Prostate gland (tissue), 2 donors: ENCODE data around the gene SPRY2. TPM values are rescaled to one million over a fixed set of nuclear protein-coding genes. Genes with fewer than 3 reads are reported as not detected.

Experiments
- DNase-seq: peaks from one replicate; pipeline ENCODE4 v3.0.0-alpha.2; 2019; ENCODE audit warnings: low spot score
- H3K27ac ChIP-seq, 2 donors: fragments of 200-600 bp; sonication (generic); 2 replicates each; pipeline ENCODE4 v1.5.1; 2017 to 2019
- H3K27me3 ChIP-seq: fragments of 200-600 bp; sonication (generic); replicated peaks from 2 replicates; pipeline ENCODE4 v1.5.1; 2019; ENCODE audit not compliant: insufficient read depth
- H3K36me3 ChIP-seq, 2 donors: fragments of 200-600 bp; sonication (generic); 1 replicate in 1 of 2; 2 replicates in 1 of 2; pipeline versions ENCODE4 v1.5.1 to v1.8.1; 2017 to 2019
- H3K4me1 ChIP-seq: fragments of 200-600 bp; sonication (generic); replicated peaks from 2 replicates; pipeline ENCODE4 v1.5.1; 2019
- H3K4me3 ChIP-seq, 2 donors: fragments of 200-600 bp; sonication (generic); 2 replicates each; pipeline ENCODE4 v1.5.1; 2017 to 2019
- H3K9me3 ChIP-seq: fragments of 200-600 bp; sonication (generic); 2 replicates; pipeline ENCODE4 v1.5.1; 2017
- CTCF ChIP-seq, 4 experiments: fragments of 200-600 bp in 2 of 4; fragments of 450-650 bp in 2 of 4; sonication (generic) in 2 of 4; IDR thresholded peaks; 1 replicate in 3 of 4; 2 replicates in 1 of 4; pipeline ENCODE4 v1.5.1; 2016 to 2019; ENCODE audit warnings: antibody characterized with exemption in 4 of 4, mild to moderate bottlenecking in 2 of 4, moderate library complexity in 2 of 4
- POLR2A ChIP-seq: fragments of 450-650 bp; IDR thresholded peaks from one replicate; pipeline ENCODE4 v1.6.1; 2016; ENCODE audit warnings: antibody characterized with exemption, mild to moderate bottlenecking
- POLR2AphosphoS5 ChIP-seq: sonication (generic); formaldehyde crosslinking; IDR thresholded peaks from one replicate; pipeline ENCODE4 v1.6.1; 2017; ENCODE audit warnings: antibody characterized with exemption
- WGBS: methylation state at CpG from one replicate; pipeline ENCODE4 v1.1.5; 2018; 5-methylcytosine and 5-hydroxymethylcytosine counted together
- intact Hi-C: fragments of 100-400 bp; cut with DNase I; formaldehyde crosslinking; loops from one replicate; pipeline ENCODE4 v1.14.2; 2022
- total RNA-seq, 2 donors: library from RNA; depleted of rRNA; stranded (reverse); fragments of >200 nt; gene quantifications; one replicate each; pipeline ENCODE4 v1.1.0, GENCODE V29; 2016

The SPRY2 gene
- total RNA-seq, 2 donors from 2014 or later, result 21.5 to 31.3 TPM

- Histone ChIP-seq H3K4me3 (no peak overlapping the region), H3K9me3 (no peaks in the 10 kb centered on the region), H3K27ac (no peak overlapping the region), H3K4me1 (no peaks in the 10 kb centered on the region), H3K36me3 (no peaks in the 10 kb centered on the region), H3K27me3 (no peaks in the 10 kb centered on the region)
- TF ChIP-seq POLR2A, result no peak
- TF ChIP-seq CTCF (IDR thresholded peaks at IDR 0.05), result no peak
- TF ChIP-seq POLR2AphosphoS5, result no peak
- DNase-seq, result no peak
- intact Hi-C loops, result no loop called here
These were observed 45.7 kb upstream of the SPRY2 start for GRCh38 chr13:80386592-80386991.

GRCh38 chr13:80386002-80386401 lies 45.1 kb upstream of the SPRY2 start:
- no peak for TF ChIP-seq CTCF (IDR thresholded peaks at IDR 0.05)
- TF ChIP-seq POLR2AphosphoS5, result no peak
- no peak for TF ChIP-seq POLR2A
- intact Hi-C loops, result no loop called here

GRCh38 chr13:80382576-80382975 lies 41.6 kb upstream of the SPRY2 start:
- TF ChIP-seq POLR2A (no peak), POLR2AphosphoS5 (no peak), CTCF (IDR thresholded peaks at IDR 0.05) (no peak)
- 93% methylated on average over 2 of the region's 2 CpGs for WGBS
- Histone ChIP-seq H3K4me3 (no peak overlapping the region), H3K36me3 (no peaks in the 10 kb centered on the region), H3K27me3 (no peaks in the 10 kb centered on the region), H3K27ac (no peak overlapping the region), H3K4me1 (no peaks in the 10 kb centered on the region), H3K9me3 (no peaks in the 10 kb centered on the region)
- intact Hi-C loops, result no loop called here
- DNase-seq, result no peak

More at GRCh38 chr13:80386002-80386401, 45.1 kb upstream of the SPRY2 start:
- Histone ChIP-seq H3K9me3 (no peaks in the 10 kb centered on the region), H3K36me3 (no peaks in the 10 kb centered on the region), H3K4me3 (no peak overlapping the region), H3K27me3 (no peaks in the 10 kb centered on the region), H3K27ac (no peak overlapping the region), H3K4me1 (no peaks in the 10 kb centered on the region)
- no peak for DNase-seq

- no peak for DNase-seq
- H3K4me3 ChIP-seq, result no peak overlapping the region
- intact Hi-C loops, result no loop called here
- 40% methylated on average over 3 of the region's 3 CpGs for WGBS
- no peaks in the 10 kb centered on the region for H3K4me1 ChIP-seq
- H3K36me3 ChIP-seq, result no peaks in the 10 kb centered on the region
- no peak for TF ChIP-seq POLR2A
- TF ChIP-seq POLR2AphosphoS5, result no peak
- no peak for TF ChIP-seq CTCF (IDR thresholded peaks at IDR 0.05)
- H3K27ac ChIP-seq, result no peak overlapping the region
- H3K9me3 ChIP-seq, result no peaks in the 10 kb centered on the region
- H3K27me3 ChIP-seq, result no peaks in the 10 kb centered on the region
These were observed 38.3 kb upstream of the SPRY2 start for GRCh38 chr13:80379245-80379644.

GRCh38 chr13:80376554-80376953 lies 35.6 kb upstream of the SPRY2 start:
- Histone ChIP-seq H3K36me3 (no peaks in the 10 kb centered on the region), H3K9me3 (no peaks in the 10 kb centered on the region), H3K4me1 (no peaks in the 10 kb centered on the region), H3K27ac (no peak overlapping the region), H3K27me3 (no peaks in the 10 kb centered on the region), H3K4me3 (no peak overlapping the region)
- DNase-seq, result no peak
- intact Hi-C loops, result no loop called here
- WGBS, result 97% methylated on average over 1 of the region's 1 CpG
- TF ChIP-seq POLR2AphosphoS5 (no peak), POLR2A (no peak), CTCF (IDR thresholded peaks at IDR 0.05) (no peak)
